GM10266 (cell line): ENCODE data around the gene ATIC.

Experiments
- DNase-seq: peaks from one replicate; pipeline ENCODE4 v3.0.0; 2012; ENCODE audit errors: extremely low spot score
- TF ChIP-seq, protein P1 (sequence below): IDR thresholded peaks from 2 replicates; pipeline ENCODE4 v1.5.1; 2012; ENCODE audit warnings: mild to moderate bottlenecking, low read depth; ENCODE audit not compliant: control insufficient read depth, insufficient read depth; ENCODE audit errors: missing control alignments

The ATIC gene

DNA sequence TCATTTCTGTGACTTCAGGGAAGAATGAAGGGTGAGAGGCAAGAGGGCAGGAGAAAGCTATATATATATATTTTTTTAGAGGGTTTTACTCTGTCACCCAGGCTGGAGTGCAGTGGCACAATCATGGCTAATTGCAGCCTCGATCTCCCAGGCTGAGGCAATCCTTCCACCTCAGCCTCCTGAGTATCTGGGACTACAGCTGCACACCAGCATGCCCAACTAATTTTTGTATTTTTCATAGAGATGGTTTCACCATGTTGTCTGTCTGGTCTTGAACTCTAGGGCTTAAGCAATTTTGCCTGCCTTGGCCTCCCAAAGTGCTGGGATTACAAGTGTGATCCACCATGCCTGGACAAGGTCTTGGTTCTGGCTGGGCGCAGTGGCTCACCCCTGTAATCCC lies 3.4 kb downstream of the ATIC start:
- TF ChIP-seq, protein P1, sequence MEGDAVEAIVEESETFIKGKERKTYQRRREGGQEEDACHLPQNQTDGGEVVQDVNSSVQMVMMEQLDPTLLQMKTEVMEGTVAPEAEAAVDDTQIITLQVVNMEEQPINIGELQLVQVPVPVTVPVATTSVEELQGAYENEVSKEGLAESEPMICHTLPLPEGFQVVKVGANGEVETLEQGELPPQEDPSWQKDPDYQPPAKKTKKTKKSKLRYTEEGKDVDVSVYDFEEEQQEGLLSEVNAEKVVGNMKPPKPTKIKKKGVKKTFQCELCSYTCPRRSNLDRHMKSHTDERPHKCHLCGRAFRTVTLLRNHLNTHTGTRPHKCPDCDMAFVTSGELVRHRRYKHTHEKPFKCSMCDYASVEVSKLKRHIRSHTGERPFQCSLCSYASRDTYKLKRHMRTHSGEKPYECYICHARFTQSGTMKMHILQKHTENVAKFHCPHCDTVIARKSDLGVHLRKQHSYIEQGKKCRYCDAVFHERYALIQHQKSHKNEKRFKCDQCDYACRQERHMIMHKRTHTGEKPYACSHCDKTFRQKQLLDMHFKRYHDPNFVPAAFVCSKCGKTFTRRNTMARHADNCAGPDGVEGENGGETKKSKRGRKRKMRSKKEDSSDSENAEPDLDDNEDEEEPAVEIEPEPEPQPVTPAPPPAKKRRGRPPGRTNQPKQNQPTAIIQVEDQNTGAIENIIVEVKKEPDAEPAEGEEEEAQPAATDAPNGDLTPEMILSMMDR: no peak
- DNase-seq: no peak

DNA sequence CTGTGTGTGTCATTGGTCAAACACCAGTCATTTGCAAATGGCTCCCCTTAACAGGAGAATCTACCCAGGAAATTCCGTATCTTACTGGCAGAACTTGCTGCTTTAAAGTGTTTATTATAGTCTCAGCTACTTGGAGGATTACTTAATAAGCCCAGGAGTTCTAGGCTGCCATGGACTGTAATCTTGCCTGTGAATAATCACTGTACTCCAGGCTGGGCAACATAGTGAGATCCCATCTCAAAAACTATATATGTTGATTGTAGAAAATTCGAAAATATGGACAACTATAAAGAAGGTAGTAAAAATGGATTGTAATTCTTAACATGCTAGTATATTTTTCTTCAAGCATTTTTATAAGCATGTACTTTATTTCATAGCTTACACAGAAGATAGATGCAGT lies 4.5 kb downstream of the ATIC start:
- TF ChIP-seq, protein P1: no peak
- DNase-seq: no peak

GRCh38 chr2:215319500-215319899 lies 7.6 kb downstream of the ATIC start:
- no peak for DNase-seq
- TF ChIP-seq, protein P1: no peak

- TF ChIP-seq, protein P1: no peak
- DNase-seq: no peak
Observed at GRCh38 chr2:215320102-215320501, 8.2 kb downstream of the ATIC start.

GRCh38 chr2:215320679-215321078 lies 8.8 kb downstream of the ATIC start:
- no peak for DNase-seq
- TF ChIP-seq, protein P1: no peak

DNA sequence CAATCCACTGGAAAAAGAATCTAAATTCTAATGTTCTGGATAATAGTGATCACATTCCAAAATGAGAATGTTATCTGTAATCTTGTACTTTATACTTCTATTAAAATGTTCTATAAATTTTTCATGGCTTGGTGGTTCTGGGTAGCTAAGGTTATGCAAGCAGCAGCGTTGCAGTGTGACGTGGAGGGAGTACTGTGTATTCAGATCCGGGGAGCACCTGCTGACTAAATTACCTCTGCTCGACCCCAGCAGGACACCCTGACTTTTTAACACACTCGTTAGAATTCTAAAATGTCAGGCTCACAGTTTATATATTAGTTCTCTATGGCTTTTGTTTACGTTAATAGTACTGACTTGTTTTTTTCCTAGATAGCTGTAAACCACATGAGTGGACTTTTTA lies 13.0 kb downstream of the ATIC start:
- TF ChIP-seq, protein P1: no peak
- no peak for DNase-seq

GRCh38 chr2:215328066-215328465 lies 16.2 kb downstream of the ATIC start:
- no peak for DNase-seq
- TF ChIP-seq, protein P1: no peak
